GM19372 (cell line): ENCODE measurements around the gene CTSL.
"Not testable (repeated sequence)": the region's sequence is repeated elsewhere in the genome, so short reads cannot be mapped to it uniquely, and the experiment has no call there.

Experiments
- ATAC-seq: cut with Tn5 transposase; IDR thresholded peaks from one replicate; pipeline ENCODE4 v1.9.1; 2021; ENCODE audit warnings: mild to moderate bottlenecking, low read depth, moderate library complexity; ENCODE audit not compliant: unreplicated experiment

Gene CTSL

DNA sequence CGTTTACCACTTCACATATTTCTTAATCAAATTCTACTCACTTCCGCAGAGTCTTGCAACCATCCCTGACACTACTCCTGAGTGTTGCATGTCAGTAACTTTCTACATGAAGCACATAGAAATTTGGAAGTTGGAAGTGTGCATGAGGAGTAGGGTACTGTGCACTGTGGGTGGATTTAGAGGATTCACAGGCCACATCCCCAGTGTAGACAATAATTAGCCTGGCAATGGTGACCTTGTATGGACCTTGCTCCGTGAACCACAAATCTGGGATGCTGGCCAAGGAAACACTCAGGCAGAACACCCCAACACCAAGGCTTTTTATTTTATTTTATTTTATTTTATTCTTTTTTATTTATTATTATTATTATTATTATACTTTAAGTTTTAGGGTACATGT, 25.5 kb downstream of the CTSL start:
- ATAC-seq = no peak

DNA sequence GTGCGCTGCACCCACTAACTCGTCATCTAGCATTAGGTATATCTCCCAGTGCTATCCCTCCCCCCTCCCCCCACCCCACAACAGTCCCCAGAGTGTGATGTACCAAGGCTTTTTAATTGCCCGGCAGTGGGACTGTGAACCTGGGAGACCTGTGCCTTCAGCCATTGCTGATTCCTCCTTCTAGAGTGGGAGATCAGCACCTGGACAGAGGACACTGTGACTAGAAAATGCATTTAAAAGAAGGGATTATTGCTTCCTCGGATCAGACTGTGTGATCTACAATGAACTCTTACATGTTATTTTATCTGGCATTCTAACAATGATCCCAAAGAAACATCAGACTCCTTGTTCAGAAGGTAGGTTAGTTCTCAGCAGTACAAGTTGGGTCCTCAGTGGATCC, 25.9 kb downstream of the CTSL start:
- ATAC-seq = no peak

GRCh38 chr9:87753313-87753712, 27.4 kb downstream of the CTSL start:
- no peak for ATAC-seq

GRCh38 chr9:87758330-87758729, 32.4 kb downstream of the CTSL start:
- not testable (repeated sequence) for ATAC-seq

- ATAC-seq = not testable (repeated sequence)
Measured at GRCh38 chr9:87759980-87760379, 34.1 kb downstream of the CTSL start.

DNA sequence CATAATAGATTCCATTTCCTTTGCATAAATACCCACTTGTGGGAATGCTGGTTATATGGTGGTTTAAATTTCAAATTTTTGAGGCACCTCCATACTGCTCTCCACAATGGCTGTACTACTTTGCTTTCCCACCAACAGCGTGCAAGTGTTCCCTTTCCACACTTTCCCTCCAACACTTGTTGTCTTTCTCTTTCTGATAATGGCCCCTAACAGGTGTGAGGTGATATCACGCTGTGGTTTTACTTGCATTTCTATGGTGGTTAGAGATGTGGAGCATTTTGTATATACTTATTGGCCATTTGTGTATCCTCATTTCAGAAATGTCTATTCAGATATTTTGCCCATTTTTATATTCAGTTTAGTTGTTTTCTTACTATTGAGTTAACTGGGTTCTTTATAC, 34.6 kb downstream of the CTSL start:
- no peak for ATAC-seq

DNA sequence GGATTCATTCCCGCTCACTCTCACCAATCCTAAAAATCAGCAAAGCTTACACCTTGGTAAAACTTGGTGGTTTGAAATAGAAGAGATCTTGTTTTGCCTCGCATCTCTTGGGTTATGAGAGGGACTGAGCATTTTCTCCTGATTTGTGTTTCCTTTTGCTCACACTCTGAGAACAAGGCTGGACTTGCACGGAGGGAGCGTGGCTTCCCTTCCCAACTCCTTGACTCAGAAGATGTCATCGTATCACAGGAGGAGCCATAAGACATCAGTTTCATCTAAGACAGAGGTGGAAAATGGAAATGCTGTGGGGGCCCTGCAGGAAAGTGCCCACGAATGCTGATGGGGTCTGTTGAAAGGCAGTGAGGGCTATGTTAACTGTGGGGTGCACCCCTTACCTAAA, 37.4 kb downstream of the CTSL start:
- no peak for ATAC-seq

DNA sequence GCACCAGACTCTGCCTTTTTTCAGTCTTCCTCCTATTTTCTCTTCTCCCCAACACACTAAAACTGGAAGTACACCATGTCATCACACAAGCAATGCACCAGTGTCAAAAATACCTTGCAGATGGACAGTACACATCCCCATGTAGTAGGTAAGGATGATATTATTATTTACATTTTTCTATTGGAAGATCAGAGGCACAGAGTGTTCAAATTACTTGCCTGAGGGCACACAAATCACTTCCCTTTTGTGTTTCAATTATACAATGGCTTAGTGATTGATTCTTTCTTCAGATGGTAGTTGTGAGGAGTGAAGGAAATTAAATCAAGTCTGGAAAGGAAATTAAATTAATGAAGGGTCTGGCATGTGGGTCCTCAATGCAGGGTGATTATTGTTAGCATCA, 39.6 kb downstream of the CTSL start:
- no peak for ATAC-seq

DNA sequence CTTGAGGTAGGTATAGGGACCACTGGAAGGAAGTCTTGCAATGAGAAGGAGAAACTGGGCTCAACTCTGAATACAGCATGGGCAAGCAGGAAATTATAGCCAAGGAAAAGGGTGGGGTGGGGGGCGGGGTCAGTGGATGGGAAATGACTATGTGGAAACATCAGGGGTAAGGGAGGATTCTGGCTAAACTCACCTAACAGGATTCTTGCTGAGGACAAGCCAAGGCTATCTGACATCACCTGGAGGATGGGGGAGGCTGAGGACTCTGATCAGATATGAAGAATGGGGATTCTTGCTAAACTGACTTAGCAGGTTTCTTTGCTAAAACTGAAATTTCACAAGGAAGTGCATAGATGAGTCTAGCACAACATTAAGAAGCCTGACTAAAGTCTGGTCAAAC, 40.8 kb downstream of the CTSL start:
- ATAC-seq = no peak

- no peak for ATAC-seq
Measured at GRCh38 chr9:87770616-87771315, 44.8 kb downstream of the CTSL start.

DNA sequence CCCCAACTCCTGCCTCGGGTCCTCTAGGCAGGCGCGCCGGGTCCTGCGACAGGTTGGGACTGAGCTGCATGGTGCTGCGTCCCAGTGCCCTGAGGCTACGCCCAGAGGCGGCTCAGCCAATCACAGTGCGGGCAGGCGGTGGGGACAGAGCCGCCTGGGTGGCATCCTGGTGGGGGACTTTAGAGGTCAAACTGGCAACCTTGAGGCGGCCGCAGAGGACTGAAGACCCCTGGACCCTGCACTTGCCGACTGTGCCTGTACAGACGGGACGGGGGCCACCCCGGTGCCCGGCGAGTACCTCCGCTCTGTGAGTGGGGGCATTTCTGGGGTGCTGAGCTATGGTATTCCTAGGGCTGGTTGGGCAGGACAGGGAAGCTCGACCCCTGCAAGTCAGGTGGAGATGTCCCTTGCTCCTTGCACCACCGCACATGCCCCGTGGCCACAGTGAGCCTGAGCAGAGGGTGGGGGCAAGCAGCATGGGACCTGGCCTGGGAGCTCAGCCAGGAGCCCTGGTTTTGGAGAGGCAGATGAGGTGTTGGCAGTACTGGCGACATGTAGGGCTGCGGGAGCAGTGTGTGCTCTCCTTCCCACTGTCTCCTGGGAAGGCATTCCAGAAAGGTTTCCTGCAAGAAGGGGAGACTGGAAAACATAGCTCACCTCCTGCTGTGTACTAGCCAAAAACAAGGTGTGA, 45.5 kb downstream of the CTSL start:
- ATAC-seq = no peak

DNA sequence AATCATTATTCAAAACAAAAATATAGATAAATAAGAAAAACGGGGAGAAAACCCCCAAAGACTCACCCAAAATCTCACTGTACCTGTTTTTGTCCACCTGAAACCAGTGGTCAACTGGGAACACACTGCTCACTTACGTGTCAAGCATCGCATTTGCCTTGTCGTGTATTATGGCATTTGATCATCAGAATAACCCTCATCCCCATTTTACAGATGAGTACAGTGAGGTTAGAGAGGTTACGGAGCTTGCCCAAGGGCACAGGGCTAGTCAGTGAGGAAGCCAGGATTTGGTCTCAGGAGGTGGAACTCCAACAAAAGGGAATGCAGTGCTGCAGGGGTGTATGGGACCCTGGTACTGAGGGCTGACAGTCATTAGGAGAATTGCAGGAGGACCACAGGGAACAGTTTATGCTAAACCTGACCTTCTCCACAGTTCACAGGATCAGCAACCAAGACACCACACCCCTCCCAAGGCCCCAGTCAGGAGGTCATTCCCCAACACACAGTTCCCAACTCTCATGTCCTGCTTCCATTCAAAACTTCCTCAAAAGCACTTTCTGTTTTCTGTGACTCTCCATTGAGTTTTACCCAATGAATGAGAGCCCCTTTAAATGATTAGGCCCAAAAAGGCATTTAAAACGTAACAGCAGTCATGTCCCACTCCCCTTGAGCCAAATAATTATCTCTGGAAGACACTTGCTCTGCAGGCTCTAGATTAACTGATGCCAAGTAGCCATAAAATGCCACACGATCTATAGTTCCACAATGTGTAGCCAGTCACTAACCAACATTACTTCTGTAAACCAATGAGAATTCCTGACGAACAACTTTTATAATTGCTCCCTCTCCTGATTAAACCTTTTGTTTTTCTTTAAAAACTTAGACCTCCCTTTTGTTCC, 50.8 kb downstream of the CTSL start:
- ATAC-seq = no peak

DNA sequence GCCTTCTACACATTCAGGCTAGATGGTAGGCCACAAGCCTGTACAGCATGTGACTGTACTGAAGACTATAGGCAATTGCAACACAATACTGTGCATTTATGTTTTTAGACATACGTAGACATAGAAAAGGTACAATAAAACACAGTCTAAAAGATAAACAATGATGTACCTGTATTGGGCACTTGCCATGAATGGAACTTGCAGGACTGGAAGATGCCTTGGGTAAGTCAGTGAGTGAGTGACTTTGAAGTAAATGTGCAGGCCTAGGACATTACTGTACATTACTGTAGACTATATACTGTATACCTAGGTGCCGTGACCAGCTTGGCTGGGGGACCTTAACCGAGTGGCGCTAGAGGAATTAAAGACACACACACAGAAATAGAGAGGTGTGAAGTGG, 53.1 kb downstream of the CTSL start:
- no peak for ATAC-seq
